ENCODE data around the gene SLC9A5. TPM values are rescaled to one million over a fixed set of nuclear protein-coding genes. Genes with fewer than 3 reads are reported as not detected.

SLC9A5 gene
- total RNA-seq, 1 donor from 2014 or later, result 6.4 TPM

DNA sequence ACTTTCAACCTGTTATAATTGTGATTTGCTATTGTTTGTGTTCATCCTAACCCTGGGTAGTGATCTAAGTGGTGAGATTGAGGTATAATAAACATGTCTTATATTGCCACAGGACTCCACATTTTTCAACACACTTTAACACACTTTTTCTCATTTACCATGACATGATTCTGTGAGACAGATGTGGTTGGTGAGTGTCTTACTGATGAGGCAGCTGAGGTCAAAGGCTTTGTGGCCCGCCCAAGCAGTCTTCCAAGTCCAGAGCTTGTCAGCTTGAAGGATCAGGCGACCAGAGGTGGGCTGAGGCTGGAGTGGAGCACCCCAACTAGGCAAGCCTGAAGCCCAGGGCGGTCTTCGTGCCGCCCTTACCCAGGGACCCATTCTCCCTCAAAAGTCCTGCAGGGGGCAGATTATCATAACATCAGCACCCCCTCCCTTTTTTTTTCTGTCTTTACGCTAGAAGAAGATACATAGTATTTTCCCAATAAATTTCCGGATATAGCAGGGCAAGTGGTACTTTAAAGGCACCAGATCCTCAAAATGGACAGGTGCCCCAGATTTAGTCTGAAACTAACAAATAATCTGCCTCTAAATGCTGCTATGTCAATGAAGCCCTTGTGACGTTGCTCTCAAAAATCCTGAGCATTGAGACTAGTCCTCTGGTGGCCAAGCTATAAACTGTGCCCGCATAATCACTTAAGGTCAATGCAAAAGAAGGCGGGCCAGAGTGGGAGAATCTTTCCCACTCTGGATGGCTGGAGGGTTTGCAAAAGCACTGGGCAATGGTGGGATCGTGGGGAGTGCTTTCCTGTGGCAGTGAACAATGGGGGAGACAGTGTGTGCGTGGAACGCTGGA, 56.7 kb downstream of the SLC9A5 start:
- Mint-ChIP-seq H3K27ac (no peak overlapping the region), H3K4me1 (ENCODE audit: low read depth) (peaks cover 20% of the 10 kb centered on the region), H3K9me3 (no peaks in the 10 kb centered on the region), H3K36me3 (ENCODE audit: low read depth) (no peaks in the 10 kb centered on the region), H3K27me3 (ENCODE audit: low read depth) (no peaks in the 10 kb centered on the region), H3K4me3 (ENCODE audit: low read depth) (no peak overlapping the region)
- no peak for DNase-seq (ENCODE audit: low spot score)
- intact Hi-C loops (cut with micrococcal nuclease), result no loop called here

DNA sequence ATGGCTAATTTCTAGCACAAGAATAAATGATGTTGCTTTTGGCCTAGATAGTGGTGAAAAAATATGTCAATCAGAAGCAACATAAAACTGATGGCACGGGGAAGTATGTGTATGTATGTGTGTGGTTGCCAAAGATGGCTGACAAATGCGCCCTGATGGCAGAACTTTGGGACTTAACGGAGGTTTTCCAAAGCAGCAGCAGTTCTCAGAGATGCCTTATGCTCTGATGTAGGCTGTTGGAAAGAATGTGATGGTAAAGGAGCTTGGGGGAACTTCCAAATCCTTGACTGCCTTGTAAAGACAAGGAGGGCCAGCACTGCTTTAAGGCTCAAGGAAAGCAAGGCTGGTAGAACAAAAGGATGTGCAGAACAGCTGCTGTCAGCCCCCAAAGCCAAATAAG, 61.8 kb downstream of the SLC9A5 start:
- Mint-ChIP-seq H3K4me3 (ENCODE audit: low read depth) (no peak overlapping the region), H3K4me1 (ENCODE audit: low read depth) (peaks cover 45% of the 10 kb centered on the region), H3K27ac (peak overlapping the region; percentile 98), H3K36me3 (ENCODE audit: low read depth) (no peaks in the 10 kb centered on the region), H3K9me3 (no peaks in the 10 kb centered on the region), H3K27me3 (ENCODE audit: low read depth) (no peaks in the 10 kb centered on the region)
- no peak for DNase-seq (ENCODE audit: low spot score)
- intact Hi-C loops (cut with micrococcal nuclease), result loop anchor here (2.0 to 5.0 kb wide), 2 partner anchors 66 to 328 kb away; no protein-coding TSS in a partner anchor

DNA sequence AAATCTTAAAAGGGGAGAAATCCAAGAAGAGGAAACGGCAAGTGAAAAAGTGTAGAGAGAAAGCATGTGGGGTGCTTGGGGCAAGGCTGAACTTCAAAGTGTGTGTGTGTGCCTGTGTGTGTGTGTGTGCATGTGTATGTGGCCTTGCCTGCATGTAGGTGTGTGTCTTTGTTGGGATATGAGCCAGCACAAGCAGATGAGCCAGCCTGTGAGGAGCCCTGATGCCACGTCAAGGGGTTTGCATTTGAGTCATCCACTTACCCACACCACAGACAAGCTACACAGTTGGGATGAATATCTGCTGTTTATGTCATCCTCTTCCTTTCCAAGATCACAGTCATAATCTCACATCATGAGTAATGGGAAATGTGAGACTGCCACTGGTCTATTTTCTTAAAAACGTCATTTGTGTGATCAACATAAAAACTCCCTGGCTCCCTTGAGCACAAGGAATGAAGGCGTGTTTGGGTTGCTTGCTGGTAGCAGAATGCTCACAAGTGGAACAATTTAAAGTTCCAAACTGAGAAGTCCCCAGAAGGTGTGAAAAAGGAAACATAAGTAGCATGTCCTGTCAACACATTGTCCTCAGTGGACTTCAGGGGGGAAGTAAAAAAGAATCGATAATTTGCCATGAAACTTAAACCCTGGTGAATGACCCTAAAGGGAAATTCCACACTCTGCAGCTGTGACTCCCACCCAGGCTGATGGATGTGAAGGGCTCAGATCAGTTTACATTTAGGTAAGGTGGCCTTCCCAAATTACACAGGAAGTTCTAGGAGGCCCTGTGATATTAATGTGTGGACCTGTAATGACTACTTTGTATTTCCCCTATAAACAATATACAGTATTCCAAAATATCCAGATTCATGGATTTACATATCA, 63.1 kb downstream of the SLC9A5 start:
- no peak overlapping the region for H3K4me3 Mint-ChIP-seq (ENCODE audit: low read depth)
- intact Hi-C loops (cut with micrococcal nuclease), result loop anchor here (1.0 to 5.0 kb wide), 4 partner anchors 15 to 330 kb away; partner anchors contain the start of genes KCTD19, LRRC36 and PLEKHG4
- peak overlapping the region; percentile 98 for H3K27ac Mint-ChIP-seq
- peak; percentile 76 for DNase-seq (ENCODE audit: low spot score)
- no peaks in the 10 kb centered on the region for H3K27me3 Mint-ChIP-seq (ENCODE audit: low read depth)
- H3K9me3 Mint-ChIP-seq, result no peaks in the 10 kb centered on the region
- no peaks in the 10 kb centered on the region for H3K36me3 Mint-ChIP-seq (ENCODE audit: low read depth)
- H3K4me1 Mint-ChIP-seq (ENCODE audit: low read depth), result peaks cover 45% of the 10 kb centered on the region

DNA sequence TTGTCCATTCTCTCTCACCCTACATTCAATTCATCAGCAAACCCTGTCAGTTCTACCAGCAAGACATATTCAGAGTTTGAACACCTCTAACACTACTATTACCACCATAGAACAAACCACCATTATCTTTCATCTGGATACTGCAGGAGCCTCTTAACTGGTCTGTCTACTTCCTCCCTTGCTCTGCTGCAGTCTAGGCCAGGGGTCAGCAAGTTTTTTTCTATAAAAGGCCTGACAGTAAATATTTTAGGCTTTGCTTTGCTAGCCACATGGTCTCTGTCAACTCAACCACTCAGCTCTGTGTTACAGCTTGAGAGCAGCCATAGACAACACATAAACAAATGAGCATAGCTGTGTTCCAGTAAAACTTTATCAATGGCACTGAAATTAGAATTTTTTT, 63.9 kb downstream of the SLC9A5 start:
- intact Hi-C loops (cut with micrococcal nuclease), result loop anchor here (2.0 to 5.0 kb wide), 2 partner anchors 14 to 330 kb away; partner anchors contain the start of genes KCTD19 and LRRC36
- H3K27ac Mint-ChIP-seq, result peak overlapping the region; percentile 98
- H3K9me3 Mint-ChIP-seq, result no peaks in the 10 kb centered on the region
- H3K4me3 Mint-ChIP-seq (ENCODE audit: low read depth), result peak overlapping the region; percentile 46
- no peak for DNase-seq (ENCODE audit: low spot score)
- H3K4me1 Mint-ChIP-seq (ENCODE audit: low read depth), result peaks cover 45% of the 10 kb centered on the region
- no peaks in the 10 kb centered on the region for H3K27me3 Mint-ChIP-seq (ENCODE audit: low read depth)
- no peaks in the 10 kb centered on the region for H3K36me3 Mint-ChIP-seq (ENCODE audit: low read depth)

DNA sequence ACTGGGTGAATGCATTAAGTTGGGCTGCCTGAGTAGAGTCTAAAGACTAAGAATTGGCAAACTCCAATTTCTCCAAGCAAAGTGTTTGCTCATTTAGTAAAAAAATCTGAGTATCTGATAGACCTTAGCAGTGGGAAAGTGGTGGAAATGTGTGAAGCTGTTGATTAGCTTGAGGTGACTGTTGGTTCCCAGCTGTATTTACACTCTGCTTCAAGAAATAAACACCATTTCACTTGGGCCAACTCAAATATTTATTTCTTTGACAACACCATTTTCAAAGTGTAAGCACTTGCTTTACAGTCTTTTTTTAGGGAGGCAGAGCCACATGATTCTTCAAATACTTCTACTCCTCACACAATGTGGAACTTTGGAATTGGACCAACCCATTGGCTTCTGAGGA, 69.1 kb downstream of the SLC9A5 start:
- intact Hi-C loops (cut with micrococcal nuclease), result no loop called here
- Mint-ChIP-seq H3K36me3 (ENCODE audit: low read depth) (no peaks in the 10 kb centered on the region), H3K4me3 (ENCODE audit: low read depth) (no peak overlapping the region), H3K27me3 (ENCODE audit: low read depth) (peaks cover 23% of the 10 kb centered on the region), H3K27ac (no peak overlapping the region), H3K9me3 (no peaks in the 10 kb centered on the region), H3K4me1 (ENCODE audit: low read depth) (peaks cover 8% of the 10 kb centered on the region)
- DNase-seq (ENCODE audit: low spot score), result no peak

Other genes with a start within 250 kb of the SLC9A5 start
- 156 and 159 TPM in 2 replicates for gene CBFB, start 219.8 kb upstream of the SLC9A5 start, total RNA-seq
- gene PHAF1, start 139.0 kb upstream of the SLC9A5 start, total RNA-seq, result 17.4 and 17.8 TPM in 2 replicates
- gene B3GNT9, start 98.0 kb upstream of the SLC9A5 start, total RNA-seq, result 5.0 and 5.1 TPM in 2 replicates
- 35.0 and 38.3 TPM in 2 replicates for gene TRADD, start 89.1 kb upstream of the SLC9A5 start, total RNA-seq
- 26.4 and 26.7 TPM in 2 replicates for gene FBXL8, start 89.0 kb upstream of the SLC9A5 start, total RNA-seq
- 33.4 and 33.9 TPM in 2 replicates for gene HSF4, start 84.2 kb upstream of the SLC9A5 start, total RNA-seq
- gene NOL3, start 78.4 kb upstream of the SLC9A5 start, total RNA-seq, result 27.3 and 30.1 TPM in 2 replicates
- 57.1 and 59.5 TPM in 2 replicates for gene MATCAP1, start 65.0 kb upstream of the SLC9A5 start, total RNA-seq
- gene EXOC3L1, start 58.8 kb upstream of the SLC9A5 start, total RNA-seq, result 0.14 TPM in 1 of 2 replicates, not detected in the other
- 132 and 139 TPM in 2 replicates for gene E2F4, start 56.8 kb upstream of the SLC9A5 start, total RNA-seq
- 6.8 and 7.1 TPM in 2 replicates for gene ELMO3, start 49.8 kb upstream of the SLC9A5 start, total RNA-seq
- gene TMEM208, start 21.8 kb upstream of the SLC9A5 start, total RNA-seq, result 53.8 and 55.4 TPM in 2 replicates
- 134 and 141 TPM in 2 replicates for gene FHOD1, start 1.5 kb upstream of the SLC9A5 start, total RNA-seq
- 30.4 and 33.4 TPM in 2 replicates for gene PLEKHG4, start 30.6 kb downstream of the SLC9A5 start, total RNA-seq
- 0.87 and 1.2 TPM in 2 replicates for gene KCTD19, start 77.8 kb downstream of the SLC9A5 start, total RNA-seq
- gene LRRC36, start 77.8 kb downstream of the SLC9A5 start, total RNA-seq, result 0.60 and 0.89 TPM in 2 replicates
- not detected in 2 replicates for gene TPPP3, start 144.5 kb downstream of the SLC9A5 start, total RNA-seq
- 1.4 and 1.5 TPM in 2 replicates for gene ZDHHC1, start 167.5 kb downstream of the SLC9A5 start, total RNA-seq
- gene HSD11B2, start 182.1 kb downstream of the SLC9A5 start, total RNA-seq, result 1.7 and 2.8 TPM in 2 replicates
- 31.5 and 33.9 TPM in 2 replicates for gene ATP6V0D1, start 232.2 kb downstream of the SLC9A5 start, total RNA-seq
- gene AGRP, start 234.6 kb downstream of the SLC9A5 start, total RNA-seq, result not detected in 2 replicates